ENCODE measurements around the gene UST. TPM values are rescaled to one million over a fixed set of nuclear protein-coding genes. Genes with fewer than 3 reads are reported as not detected.
"Not testable (repeated sequence)": the region's sequence is repeated elsewhere in the genome, so short reads cannot be mapped to it uniquely, and the experiment has no call there.

UST gene
- total RNA-seq, 2 donors from 2014 or later = 1.1 to 2.7 TPM

GRCh38 chr6:148954461-148954860 is 207.6 kb downstream of the UST start:
- no peak overlapping the region for H3K4me3 ChIP-seq
- H3K9me3 ChIP-seq = no peaks in the 10 kb centered on the region
- H3K36me3 ChIP-seq = no peaks in the 10 kb centered on the region
- no peak overlapping the region for H3K9ac ChIP-seq (ENCODE audit: low read depth in 2 of 2, low read length in 2 of 2)
- H3K4me1 ChIP-seq = no peaks in the 10 kb centered on the region
- no peak for DNase-seq
- H3K27ac ChIP-seq = no peak overlapping the region
- H3K27me3 ChIP-seq = no peaks in the 10 kb centered on the region
- no peak for TF ChIP-seq CTCF (IDR thresholded peaks at IDR 0.05)
- intact Hi-C loops (cut with DNase I) = no loop called here

- Histone ChIP-seq H3K9me3 (no peaks in the 10 kb centered on the region), H3K4me1 (no peaks in the 10 kb centered on the region), H3K9ac (ENCODE audit: low read depth in 2 of 2, low read length in 2 of 2) (no peak overlapping the region), H3K27me3 (no peaks in the 10 kb centered on the region), H3K27ac (no peak overlapping the region), H3K4me3 (no peak overlapping the region), H3K36me3 (no peaks in the 10 kb centered on the region)
- no peak for TF ChIP-seq CTCF (IDR thresholded peaks at IDR 0.05)
- intact Hi-C loops (cut with DNase I) = no loop called here
- no peak for DNase-seq
Measured at GRCh38 chr6:148954934-148955333, 208.1 kb downstream of the UST start.

DNA sequence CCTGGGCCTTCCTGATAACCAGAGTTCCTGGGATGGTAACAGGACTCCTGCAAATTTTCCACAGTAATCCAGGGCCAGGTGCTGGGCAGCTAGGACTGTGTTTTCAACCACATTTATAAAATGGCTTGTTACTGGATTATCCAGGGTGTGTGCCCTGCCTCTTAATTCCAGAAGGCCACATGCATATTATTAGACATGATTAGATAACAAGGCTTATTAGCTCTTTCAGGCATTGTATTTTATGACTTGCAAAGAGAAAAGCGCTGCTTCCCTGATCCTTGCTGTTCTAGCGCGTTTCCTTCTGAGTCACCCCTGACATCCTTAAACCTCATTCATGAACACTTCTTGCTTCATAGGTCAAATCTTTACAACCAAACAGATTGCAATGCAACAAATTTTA is 208.6 kb downstream of the UST start:
- H3K27me3 ChIP-seq = no peaks in the 10 kb centered on the region
- no peak for DNase-seq

GRCh38 chr6:148956163-148956562 is 209.3 kb downstream of the UST start:
- H3K9ac ChIP-seq (ENCODE audit: low read depth in 2 of 2, low read length in 2 of 2); H3K4me3 ChIP-seq; H3K4me1 ChIP-seq; H3K27ac ChIP-seq; DNase-seq; H3K27me3 ChIP-seq; intact Hi-C loops (cut with DNase I); H3K9me3 ChIP-seq; H3K36me3 ChIP-seq: not testable (repeated sequence)

More for the DNA sequence above, 208.6 kb downstream of the UST start:
- Histone ChIP-seq H3K4me1 (no peaks in the 10 kb centered on the region), H3K4me3 (no peak overlapping the region), H3K27ac (no peak overlapping the region), H3K9me3 (no peaks in the 10 kb centered on the region), H3K36me3 (no peaks in the 10 kb centered on the region), H3K9ac (ENCODE audit: low read depth in 2 of 2, low read length in 2 of 2) (no peak overlapping the region)
- TF ChIP-seq CTCF (IDR thresholded peaks at IDR 0.05) = no peak
- intact Hi-C loops (cut with DNase I) = no loop called here

DNA sequence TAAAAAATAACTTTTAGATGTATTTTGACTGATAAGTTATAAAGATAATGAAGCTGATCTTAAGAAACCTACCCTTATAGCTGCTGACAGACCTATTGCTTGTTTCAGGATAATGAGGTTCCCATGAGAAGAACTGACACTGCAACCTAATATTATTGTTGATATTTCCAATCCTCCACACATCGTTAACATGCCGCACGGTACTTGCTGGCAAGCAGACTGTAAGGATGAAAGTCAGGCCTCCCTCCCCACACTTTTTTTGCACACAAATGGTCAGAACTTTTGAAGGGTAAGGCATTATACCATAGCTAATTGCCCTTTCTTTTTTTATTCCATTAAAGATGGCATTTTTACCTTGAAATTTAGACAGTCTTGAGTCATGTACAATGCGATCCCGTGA is 210.9 kb downstream of the UST start:
- Histone ChIP-seq H3K4me3 (no peak overlapping the region), H3K27me3 (no peaks in the 10 kb centered on the region), H3K9me3 (no peaks in the 10 kb centered on the region), H3K27ac (no peak overlapping the region), H3K36me3 (no peaks in the 10 kb centered on the region), H3K9ac (ENCODE audit: low read depth in 2 of 2, low read length in 2 of 2) (no peak overlapping the region), H3K4me1 (no peaks in the 10 kb centered on the region)
- intact Hi-C loops (cut with DNase I) = no loop called here
- TF ChIP-seq CTCF (IDR thresholded peaks at IDR 0.05) = no peak
- no peak for DNase-seq

DNA sequence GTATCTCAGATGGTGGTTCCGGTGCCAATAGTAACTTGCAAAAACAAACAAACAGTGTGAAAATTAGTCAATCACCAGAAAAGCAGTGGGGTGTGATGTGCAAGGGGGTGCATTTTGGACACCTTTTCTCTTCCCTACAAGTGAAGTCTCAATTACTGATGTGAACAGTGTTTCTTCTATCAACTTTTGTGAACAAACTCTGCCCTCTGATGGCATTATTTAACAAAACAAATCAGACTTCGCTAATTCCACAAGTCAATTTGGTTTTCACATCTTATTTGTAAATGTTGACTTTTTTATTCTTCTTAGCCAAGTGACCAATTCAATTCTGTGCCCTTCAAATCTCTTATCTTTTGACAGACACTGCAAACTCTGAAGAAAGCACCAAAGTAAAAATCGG is 212.2 kb downstream of the UST start:
- no peak for DNase-seq
- intact Hi-C loops (cut with DNase I) = no loop called here
- no peak for TF ChIP-seq CTCF (IDR thresholded peaks at IDR 0.05)

More for the DNA sequence above, 212.2 kb downstream of the UST start:
- Histone ChIP-seq H3K27me3 (no peaks in the 10 kb centered on the region), H3K36me3 (no peaks in the 10 kb centered on the region), H3K9me3 (no peaks in the 10 kb centered on the region), H3K4me1 (no peaks in the 10 kb centered on the region), H3K9ac (ENCODE audit: low read depth in 2 of 2, low read length in 2 of 2) (no peak overlapping the region), H3K27ac (no peak overlapping the region), H3K4me3 (no peak overlapping the region)
